ENCODE results near the gene ATG101.

DNA sequence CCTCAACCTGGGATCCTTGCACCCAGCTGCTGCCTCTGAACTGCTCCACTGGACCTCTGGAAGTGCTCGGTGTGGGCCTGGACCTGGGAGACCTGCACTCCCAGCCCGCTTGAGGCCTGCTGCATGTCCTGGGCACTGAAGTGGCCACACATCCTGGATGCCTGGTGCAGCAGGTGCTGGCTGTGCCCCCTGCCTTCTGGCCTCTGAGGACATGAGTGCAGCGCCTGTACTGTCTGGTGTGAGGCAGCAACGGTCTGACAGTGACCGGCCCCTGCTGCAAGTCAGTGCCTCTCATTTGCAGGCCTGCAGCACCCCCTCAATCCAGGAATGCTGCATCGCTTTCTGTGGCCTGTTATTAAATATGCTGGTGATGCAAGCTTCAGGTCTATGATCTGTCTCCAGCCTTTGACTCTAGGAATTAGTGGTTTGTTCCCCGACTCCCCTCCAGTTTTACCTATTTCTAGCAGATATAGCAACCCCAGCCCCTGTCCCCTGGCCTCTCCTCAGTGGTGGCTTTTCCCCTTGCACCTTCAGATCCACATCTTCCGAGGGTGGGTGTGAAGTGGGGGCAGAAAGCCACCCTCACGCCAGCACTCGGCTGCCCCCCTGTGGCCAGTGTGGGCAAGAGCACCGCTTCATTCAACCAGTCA is 13.3 kb downstream of the ATG101 start:
- TF ChIP-seq, protein P1, sequence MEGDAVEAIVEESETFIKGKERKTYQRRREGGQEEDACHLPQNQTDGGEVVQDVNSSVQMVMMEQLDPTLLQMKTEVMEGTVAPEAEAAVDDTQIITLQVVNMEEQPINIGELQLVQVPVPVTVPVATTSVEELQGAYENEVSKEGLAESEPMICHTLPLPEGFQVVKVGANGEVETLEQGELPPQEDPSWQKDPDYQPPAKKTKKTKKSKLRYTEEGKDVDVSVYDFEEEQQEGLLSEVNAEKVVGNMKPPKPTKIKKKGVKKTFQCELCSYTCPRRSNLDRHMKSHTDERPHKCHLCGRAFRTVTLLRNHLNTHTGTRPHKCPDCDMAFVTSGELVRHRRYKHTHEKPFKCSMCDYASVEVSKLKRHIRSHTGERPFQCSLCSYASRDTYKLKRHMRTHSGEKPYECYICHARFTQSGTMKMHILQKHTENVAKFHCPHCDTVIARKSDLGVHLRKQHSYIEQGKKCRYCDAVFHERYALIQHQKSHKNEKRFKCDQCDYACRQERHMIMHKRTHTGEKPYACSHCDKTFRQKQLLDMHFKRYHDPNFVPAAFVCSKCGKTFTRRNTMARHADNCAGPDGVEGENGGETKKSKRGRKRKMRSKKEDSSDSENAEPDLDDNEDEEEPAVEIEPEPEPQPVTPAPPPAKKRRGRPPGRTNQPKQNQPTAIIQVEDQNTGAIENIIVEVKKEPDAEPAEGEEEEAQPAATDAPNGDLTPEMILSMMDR (IDR thresholded peaks at IDR 0.05) = peak; percentile 95 to 98 (median 97)
- TF ChIP-seq POLR2AphosphoS5 (IDR thresholded peaks at IDR 0.05) = peak in 1 of 2 donors; percentile 51

Measured in esophagus muscularis mucosa (tissue), 3 donors.